Vagina (tissue), 2 donors: Measurements from ENCODE around the gene PTPN3. TPM values are rescaled to one million over a fixed set of nuclear protein-coding genes. Genes with fewer than 3 reads are reported as not detected.

Experiments
- DNase-seq, 2 donors: peaks; one replicate each; pipeline ENCODE4 v3.0.0-alpha.2; 2017; ENCODE audit errors: extremely low spot score in 2 of 2
- H3K27ac ChIP-seq: fragments of 200-600 bp; sonication (generic); one replicate; pipeline ENCODE4 v1.5.1; 2019
- H3K27me3 ChIP-seq: fragments of 200-600 bp; sonication (generic); one replicate; pipeline ENCODE4 v1.5.1; 2019
- H3K36me3 ChIP-seq, 2 donors: fragments of 200-600 bp; sonication (generic); one replicate each; pipeline ENCODE4 v1.5.1; 2017 to 2019
- H3K4me1 ChIP-seq: fragments of 200-600 bp; sonication (generic); one replicate; pipeline ENCODE4 v1.5.1; 2019
- H3K4me3 ChIP-seq, 2 donors: fragments of 200-600 bp; sonication (generic); 1 replicate in 1 of 2; 2 replicates in 1 of 2; pipeline ENCODE4 v1.5.1; 2016 to 2019
- H3K9me3 ChIP-seq: fragments of 200-600 bp; sonication (generic); one replicate; pipeline ENCODE4 v1.5.1; 2019
- CTCF ChIP-seq, 3 experiments: fragments of 450-650 bp in 2 of 3; fragments of 200-600 bp in 1 of 3; sonication (generic) in 1 of 3; IDR thresholded peaks; one replicate each; pipeline ENCODE4 v1.5.1; 2017 to 2019; ENCODE audit warnings: antibody characterized with exemption in 3 of 3, mild to moderate bottlenecking in 2 of 3, moderate library complexity in 2 of 3
- POLR2A ChIP-seq, 2 donors: fragments of 450-650 bp; IDR thresholded peaks; one replicate each; pipeline ENCODE4 v1.6.1; 2017; ENCODE audit warnings: antibody characterized with exemption in 2 of 2, mild to moderate bottlenecking in 2 of 2, moderate library complexity in 2 of 2
- POLR2AphosphoS5 ChIP-seq, 2 donors: sonication (generic); formaldehyde crosslinking; IDR thresholded peaks; one replicate each; pipeline ENCODE4 v1.9.0; 2017; ENCODE audit warnings: antibody characterized with exemption in 2 of 2, mild to moderate bottlenecking in 2 of 2, low read depth in 1 of 2; ENCODE audit not compliant: insufficient read depth in 1 of 2
- intact Hi-C: fragments of 100-400 bp; cut with DNase I; formaldehyde crosslinking; loops from one replicate; pipeline ENCODE4 v1.15.1; 2023
- total RNA-seq: library from RNA; depleted of rRNA; stranded (reverse); fragments of >200 nt; gene quantifications from one replicate; pipeline ENCODE4 v1.2.3, GENCODE V29; 2016

The PTPN3 gene
- total RNA-seq, 1 donor from 2014 or later, result 15.5 TPM

- intact Hi-C loops, result no loop called here
- TF ChIP-seq POLR2AphosphoS5 (IDR thresholded peaks at IDR 0.05; ENCODE audit: insufficient read depth in 1 of 2, low read depth in 1 of 2) (no peak), POLR2A (IDR thresholded peaks at IDR 0.05) (no peak), CTCF (IDR thresholded peaks at IDR 0.05) (no peak)
- H3K27ac ChIP-seq, result no peak overlapping the region
- no peak for DNase-seq
- H3K9me3 ChIP-seq, result no peaks in the 10 kb centered on the region
- H3K36me3 ChIP-seq, result no peaks in the 10 kb centered on the region
- H3K27me3 ChIP-seq, result no peaks in the 10 kb centered on the region
- H3K4me3 ChIP-seq, result no peak overlapping the region
- no peaks in the 10 kb centered on the region for H3K4me1 ChIP-seq
Observed at GRCh38 chr9:109482391-109482916, 15.7 kb downstream of the PTPN3 start.

- intact Hi-C loops, result no loop called here
- H3K4me1 ChIP-seq, result no peaks in the 10 kb centered on the region
- no peaks in the 10 kb centered on the region for H3K36me3 ChIP-seq
- no peaks in the 10 kb centered on the region for H3K9me3 ChIP-seq
- DNase-seq, result no peak
- TF ChIP-seq POLR2AphosphoS5 (IDR thresholded peaks at IDR 0.05; ENCODE audit: insufficient read depth in 1 of 2, low read depth in 1 of 2) (no peak), CTCF (IDR thresholded peaks at IDR 0.05) (no peak), POLR2A (IDR thresholded peaks at IDR 0.05) (no peak)
- no peak overlapping the region for H3K27ac ChIP-seq
- H3K4me3 ChIP-seq, result no peak overlapping the region
- H3K27me3 ChIP-seq, result no peaks in the 10 kb centered on the region
Observed at GRCh38 chr9:109481856-109482255, 16.3 kb downstream of the PTPN3 start.

GRCh38 chr9:109479822-109480221 lies 18.3 kb downstream of the PTPN3 start:
- Histone ChIP-seq H3K27ac (no peak overlapping the region), H3K36me3 (no peaks in the 10 kb centered on the region), H3K4me1 (peaks cover 10% of the 10 kb centered on the region), H3K4me3 (no peak overlapping the region), H3K27me3 (no peaks in the 10 kb centered on the region), H3K9me3 (no peaks in the 10 kb centered on the region)
- TF ChIP-seq POLR2AphosphoS5 (IDR thresholded peaks at IDR 0.05; ENCODE audit: insufficient read depth in 1 of 2, low read depth in 1 of 2), result no peak
- no peak for TF ChIP-seq CTCF (IDR thresholded peaks at IDR 0.05)
- TF ChIP-seq POLR2A (IDR thresholded peaks at IDR 0.05), result no peak
- DNase-seq, result no peak
- intact Hi-C loops, result no loop called here

GRCh38 chr9:109478665-109479380 lies 19.3 kb downstream of the PTPN3 start:
- Histone ChIP-seq H3K9me3 (no peaks in the 10 kb centered on the region), H3K4me3 (no peak overlapping the region), H3K27ac (no peak overlapping the region), H3K36me3 (no peaks in the 10 kb centered on the region), H3K27me3 (no peaks in the 10 kb centered on the region), H3K4me1 (peaks cover 10% of the 10 kb centered on the region)
- DNase-seq, result no peak
- TF ChIP-seq POLR2AphosphoS5 (IDR thresholded peaks at IDR 0.05; ENCODE audit: insufficient read depth in 1 of 2, low read depth in 1 of 2) (no peak), POLR2A (IDR thresholded peaks at IDR 0.05) (no peak), CTCF (IDR thresholded peaks at IDR 0.05) (no peak)
- intact Hi-C loops, result no loop called here

- Histone ChIP-seq H3K27ac (no peak overlapping the region), H3K4me1 (peaks cover 14% of the 10 kb centered on the region), H3K27me3 (no peaks in the 10 kb centered on the region), H3K9me3 (no peaks in the 10 kb centered on the region), H3K4me3 (no peak overlapping the region), H3K36me3 (no peaks in the 10 kb centered on the region)
- no peak for DNase-seq
- intact Hi-C loops, result no loop called here
- TF ChIP-seq POLR2AphosphoS5 (IDR thresholded peaks at IDR 0.05; ENCODE audit: insufficient read depth in 1 of 2, low read depth in 1 of 2) (no peak), CTCF (IDR thresholded peaks at IDR 0.05) (no peak)
Observed at GRCh38 chr9:109478051-109478563, 20.0 kb downstream of the PTPN3 start.
